K562 (cell line): ENCODE measurements around the gene TICAM1. TPM values are rescaled to one million over a fixed set of nuclear protein-coding genes. Genes with fewer than 3 reads are reported as not detected.

Experiments used
- ARID3A ChIP-seq: IDR thresholded peaks from 2 replicates; pipeline ENCODE4 v1.6.1; 2012; ENCODE audit warnings: low read depth, low read length, improper control_type of control experiment, borderline replicate concordance
- BCL6 ChIP-seq: fragments of 250-450 bp; sonication (Bioruptor Pico); IDR thresholded peaks from 2 replicates; pipeline ENCODE4 v1.4.0; 2020
- CLOCK ChIP-seq: fragments of 250-450 bp; sonication (Bioruptor Pico); IDR thresholded peaks from 2 replicates; pipeline ENCODE4 v1.4.0; 2020; ENCODE audit warnings: mild to moderate bottlenecking, moderate library complexity, borderline replicate concordance
- FOXK2 ChIP-seq, 2 experiments: fragments of 450-650 bp; IDR thresholded peaks in 1 of 2; conservative IDR thresholded peaks in 1 of 2; 2 replicates each; pipeline ENCODE4 v1.6.1; 2016; ENCODE audit warnings: low read depth in 2 of 2, mild to moderate bottlenecking in 1 of 2
- LEF1 ChIP-seq: fragments of 450-650 bp; IDR thresholded peaks from 2 replicates; pipeline ENCODE4 v1.6.1; 2016; ENCODE audit warnings: mild to moderate bottlenecking
- NELFE ChIP-seq: IDR thresholded peaks from 2 replicates; pipeline ENCODE4 v1.6.1; 2011; ENCODE audit warnings: mild to moderate bottlenecking; ENCODE audit not compliant: insufficient read depth, insufficient read length
- NEUROD1 ChIP-seq: fragments of 150-350 bp; IDR thresholded peaks from 2 replicates; pipeline ENCODE4 v1.6.1; 2014; ENCODE audit warnings: borderline replicate concordance, low read length, low read depth; ENCODE audit not compliant: partially characterized antibody
- NKRF ChIP-seq: fragments of 450-650 bp; IDR thresholded peaks from 2 replicates; pipeline ENCODE4 v1.6.1; 2016; ENCODE audit warnings: borderline replicate concordance
- NONO ChIP-seq, 2 experiments: fragments of 200-400 bp in 1 of 2; fragments of 450-650 bp in 1 of 2; formaldehyde crosslinking in 1 of 2; IDR thresholded peaks; 2 replicates each; pipeline ENCODE4 v1.6.1; 2017; ENCODE audit warnings: low read depth in 2 of 2, mild to moderate bottlenecking in 2 of 2, moderate library complexity in 2 of 2, low read length in 1 of 2
- NR1H2 ChIP-seq: sonication (generic); formaldehyde crosslinking; IDR thresholded peaks from 2 replicates; pipeline ENCODE4 v1.4.0; 2020; ENCODE audit warnings: mild to moderate bottlenecking, missing genetic modification reagents
- PHF20 ChIP-seq: fragments of 450-650 bp; IDR thresholded peaks from 2 replicates; pipeline ENCODE4 v1.6.1; 2018; ENCODE audit not compliant: partially characterized antibody
- POLR2G ChIP-seq: fragments of 200-400 bp; formaldehyde crosslinking; IDR thresholded peaks from 2 replicates; pipeline ENCODE4 v1.6.1; 2017; ENCODE audit warnings: low read depth, mild to moderate bottlenecking, antibody characterized with exemption, low read length, moderate library complexity
- STAT5B ChIP-seq: fragments of 250-450 bp; sonication (Bioruptor Pico); IDR thresholded peaks from 2 replicates; pipeline ENCODE4 v1.8.0; 2021; ENCODE audit warnings: mild to moderate bottlenecking, inconsistent platforms
- TEAD1 ChIP-seq, 2 experiments: fragments of 450-650 bp in 1 of 2; sonication (generic) in 1 of 2; formaldehyde crosslinking; IDR thresholded peaks; 2 replicates each; pipeline versions ENCODE4 v1.4.0 to v1.8.0; 2020 to 2022; ENCODE audit warnings: mild to moderate bottlenecking in 2 of 2, missing genetic modification reagents in 1 of 2
- TFAM ChIP-seq: fragments of 250-450 bp; sonication (Bioruptor Pico); conservative IDR thresholded peaks from 2 replicates; pipeline ENCODE4 v1.5.0; 2021; ENCODE audit warnings: mild to moderate bottlenecking, moderate library complexity
- XRCC3 ChIP-seq: fragments of 450-650 bp; IDR thresholded peaks from 2 replicates; pipeline ENCODE4 v1.6.1; 2017; ENCODE audit warnings: mild to moderate bottlenecking, moderate library complexity
- ZBTB43 ChIP-seq: sonication (generic); formaldehyde crosslinking; IDR thresholded peaks from 2 replicates; pipeline ENCODE4 v1.8.0; 2023; ENCODE audit warnings: mild to moderate bottlenecking, missing genetic modification reagents
- ZFP36 ChIP-seq: fragments of 150-350 bp; IDR thresholded peaks from 2 replicates; pipeline ENCODE4 v1.6.1; 2018; ENCODE audit warnings: low read length, low read depth; ENCODE audit not compliant: partially characterized antibody
- ZNF316 ChIP-seq: fragments of 450-650 bp; IDR thresholded peaks from 2 replicates; pipeline ENCODE4 v1.6.1; 2016
- ZNF347 ChIP-seq: fragments of 450-650 bp; formaldehyde crosslinking; IDR thresholded peaks from 2 replicates; pipeline ENCODE4 v1.4.0; 2020; ENCODE audit warnings: low read depth, mild to moderate bottlenecking, moderate library complexity
- ZNF384 ChIP-seq: IDR thresholded peaks from 2 replicates; pipeline ENCODE4 v1.6.1; 2012; ENCODE audit warnings: low read depth, low read length, improper control_type of control experiment
- polyA plus RNA-seq, 8 experiments: library from polyadenylated mRNA; depleted of rRNA in 4 of 8; stranded (reverse) in 5 of 8; unstranded in 3 of 8; fragments of >200 nt; fragmentation: Nextera tagmentation in 2 of 8; fragmentation: Illumina TruSeq in 1 of 8; extraction: Ambion mirVana in 2 of 8; extraction: Trizol in 1 of 8; gene quantifications; 2 replicates each; pipeline versions ENCODE4 v1.2.1 to v1.2.3, GENCODE V29; 2011 to 2014; ENCODE audit warnings: inconsistent platforms in 1 of 8, missing spikeins in 1 of 8
- total RNA-seq, 7 experiments: library from RNA; depleted of rRNA in 6 of 7; stranded (reverse); fragments of >200 nt in 6 of 7; fragmentation: Illumina TruSeq in 2 of 7; extraction: Trizol in 2 of 7; gene quantifications; 2 replicates each; pipeline versions ENCODE4 v1.2.1 to v1.2.3, GENCODE V29; 2011 to 2021; ENCODE audit warnings: low replicate concordance in 1 of 7

Gene TICAM1
- total and polyA plus RNA-seq, 9 of the 15 experiments (the other 6 are each of a cell fraction or from before 2014, with no cell fraction given) = 0.07 to 11.6 (median 1.5) TPM

GRCh38 chr19:4811328-4812131 lies 20.0 kb downstream of the TICAM1 start (continued):
- peak; percentile 22 for TF ChIP-seq PHF20
- TF ChIP-seq FOXK2 (conservative IDR thresholded peaks at IDR 0.05 in 1 of 2, IDR thresholded peaks at IDR 0.05 in 1 of 2; ENCODE audit: low read depth in 2 of 2) = no peak
- TF ChIP-seq NKRF = peak; percentile 46; the same call in 1 of the 2 replicates
- TF ChIP-seq ZNF347 (CRISPR knock-in tag) = no peak
- no peak for TF ChIP-seq CLOCK
- TF ChIP-seq ZFP36 = peak; percentile 90
- TF ChIP-seq NELFE = no peak
- TF ChIP-seq XRCC3 = no peak
- TF ChIP-seq TEAD1 (CRISPR knock-in tag; IDR thresholded peaks at IDR 0.05) = no peak
- TF ChIP-seq LEF1 = no peak
- TF ChIP-seq NEUROD1 = peak; percentile 33
- no peak for TF ChIP-seq NR1H2
- TF ChIP-seq ZBTB43 (CRISPR knock-in tag) = no peak
- peak; percentile 58; the same call in 1 of the 2 replicates for TF ChIP-seq ZNF384
- TF ChIP-seq TFAM (CRISPR knock-in tag) = no peak
- TF ChIP-seq STAT5B (CRISPR knock-in tag) = no peak
- TF ChIP-seq ARID3A = no peak
- no peak for TF ChIP-seq BCL6 (CRISPR knock-in tag)
- TF ChIP-seq NONO (IDR thresholded peaks at IDR 0.05; ENCODE audit: low read depth in 2 of 2, low read length in 1 of 2) = no peak
- TF ChIP-seq POLR2G = no peak
- no peak for TF ChIP-seq ZNF316
